Left ventricle myocardium inferior (tissue), 1 donor: ENCODE results near the gene TLE7. TPM values are rescaled to one million over a fixed set of nuclear protein-coding genes. Genes with fewer than 3 reads are reported as not detected.

Source experiments
- DNase-seq: peaks from one replicate; pipeline ENCODE4 v3.0.0-alpha.2; 2020
- H3K27ac ChIP-seq: fragments of 200-600 bp; replicated peaks from 2 replicates; pipeline ENCODE4 v1.8.0; 2021
- H3K27me3 ChIP-seq: fragments of 200-600 bp; 2 replicates; pipeline ENCODE4 v1.8.0; 2021; ENCODE audit warnings: low read depth
- H3K36me3 ChIP-seq: fragments of 200-600 bp; 2 replicates; pipeline ENCODE4 v1.8.0; 2021
- H3K4me1 ChIP-seq: fragments of 200-600 bp; 2 replicates; pipeline ENCODE4 v1.8.0; 2021
- H3K4me3 ChIP-seq: fragments of 200-600 bp; 2 replicates; pipeline ENCODE4 v1.8.0; 2021; ENCODE audit warnings: mild to moderate bottlenecking, moderate library complexity
- H3K9me3 ChIP-seq: fragments of 200-600 bp; replicated peaks from 2 replicates; pipeline ENCODE4 v1.8.0; 2021
- CTCF ChIP-seq: fragments of 200-600 bp; IDR thresholded peaks from 2 replicates; pipeline ENCODE4 v1.8.0; 2021; ENCODE audit warnings: antibody characterized with exemption, mild to moderate bottlenecking, borderline replicate concordance
- intact Hi-C: fragments of 100-400 bp; cut with micrococcal nuclease; formaldehyde crosslinking; loops from one replicate; pipeline ENCODE4 v1.11.0; 2022
- total RNA-seq: library from RNA; stranded (reverse); fragmentation: NEBNext Ultra II Directional; extraction: Animal tissue kit (Norgen Biotek cat#: 25700); gene quantifications from one replicate; pipeline ENCODE4 v1.2.1, GENCODE V29; 2021
- donor health status: DM: no; HTN: yes; CAD: no; lungs with severe emphysema.

Gene TLE7
- total RNA-seq, 1 donor from 2014 or later, result not detected

- H3K27ac ChIP-seq, result no peak overlapping the region
Measured at GRCh38 chr16:71380831-71381230, 61.0 kb downstream of the TLE7 start.

More at GRCh38 chr16:71380831-71381230, 61.0 kb downstream of the TLE7 start:
- DNase-seq, result no peak
- no peak for TF ChIP-seq CTCF
- Histone ChIP-seq H3K27me3 (peaks cover 84% of the 10 kb centered on the region), H3K9me3 (no peaks in the 10 kb centered on the region), H3K4me3 (no peak overlapping the region), H3K36me3 (no peaks in the 10 kb centered on the region), H3K4me1 (no peaks in the 10 kb centered on the region)
- intact Hi-C loops, result no loop called here

Other genes starting within 250 kb of the TLE7 start
- gene HYDIN, start 211.3 kb downstream of the TLE7 start, total RNA-seq, result 1.6 TPM
- 9.3 TPM for gene CMTR2, start 152.7 kb downstream of the TLE7 start, total RNA-seq
- 0.36 TPM for gene CALB2, start 83.3 kb downstream of the TLE7 start, total RNA-seq
- gene ZNF23, start 20.2 kb upstream of the TLE7 start, total RNA-seq, result 5.2 TPM
- gene ZNF19, start 47.3 kb upstream of the TLE7 start, total RNA-seq, result 1.7 TPM
- gene CHST4, start 84.4 kb upstream of the TLE7 start, total RNA-seq, result not detected
- not detected for gene TAT, start 135.0 kb upstream of the TLE7 start, total RNA-seq
- gene MARVELD3, start 184.1 kb upstream of the TLE7 start, total RNA-seq, result not detected